H1 (cell line): ENCODE data around the gene CREB3L4. TPM values are rescaled to one million over a fixed set of nuclear protein-coding genes. Genes with fewer than 3 reads are reported as not detected.
A peak's percentile ranks its signal among the peaks of the same experiment; 100 is the strongest.
"Not testable (repeated sequence)": the region's sequence is repeated elsewhere in the genome, so short reads cannot be mapped to it uniquely, and the experiment has no call there.

Experiments used
- CTCF ChIA-PET: fragments of 300-600 bp; sonication (Branson Sonifier 250); formaldehyde crosslinking; loops from one replicate; lab custom pipeline; 2021; ENCODE audit not compliant: partially characterized antibody; lab: Charles Lee
- POLR2A ChIA-PET: fragments of 300-600 bp; sonication (Branson Sonifier 250); formaldehyde crosslinking; loops from one replicate; lab custom pipeline; 2021; ENCODE audit warnings: inconsistent platforms; ENCODE audit not compliant: partially characterized antibody; lab: Charles Lee
- DNase-seq, 2 experiments: peaks; one replicate each; pipeline versions ENCODE4 v3.0.0 to v3.0.0-alpha.2; 2010 to 2022; ENCODE audit warnings: low spot score in 2 of 2, low read depth in 1 of 2, mixed read lengths in 1 of 2
- FAIRE-seq: peaks from 2 replicates; lab custom pipeline; 2011; peaks lifted over from hg19 to GRCh38; lab: Jason Lieb, UNC
- H2AFZ ChIP-seq: 2 replicates; pipeline ENCODE4 v1.8.1; 2012; ENCODE audit warnings: low read length, inconsistent platforms
- H2AK5ac ChIP-seq: 2 replicates; pipeline ENCODE4 v1.6.1; 2013; ENCODE audit warnings: low read depth, low read length
- H2BK120ac ChIP-seq: replicated peaks from 2 replicates; pipeline ENCODE3; 2013; ENCODE audit warnings: low read depth, low read length, inconsistent platforms
- H2BK12ac ChIP-seq: 2 replicates; pipeline ENCODE4 v1.6.1; 2013; ENCODE audit warnings: low read depth, low read length
- H2BK15ac ChIP-seq: 2 replicates; pipeline ENCODE4 v1.6.1; 2013; ENCODE audit warnings: low read length
- H2BK20ac ChIP-seq: 2 replicates; pipeline ENCODE4 v1.6.1; 2013; ENCODE audit warnings: low read length
- H2BK5ac ChIP-seq: 2 replicates; pipeline ENCODE4 v1.6.1; 2013; ENCODE audit warnings: low read depth, low read length
- H3K14ac ChIP-seq: 2 replicates; pipeline ENCODE4 v1.6.1; 2013; ENCODE audit warnings: inconsistent platforms; ENCODE audit not compliant: insufficient read length
- H3K18ac ChIP-seq: 2 replicates; pipeline ENCODE4 v1.6.1; 2013; ENCODE audit warnings: low read length; ENCODE audit errors: extremely low read depth
- H3K23ac ChIP-seq: 2 replicates; pipeline ENCODE4 v1.6.1; 2013; ENCODE audit warnings: inconsistent platforms; ENCODE audit not compliant: insufficient read length
- H3K23me2 ChIP-seq: 2 replicates; pipeline ENCODE4 v1.6.1; 2013; ENCODE audit warnings: low read depth, low read length
- H3K27ac ChIP-seq: 2 replicates; pipeline ENCODE4 v1.6.1; 2011; ENCODE audit warnings: low read depth, low read length, inconsistent platforms
- H3K27me3 ChIP-seq, 4 experiments: replicated peaks in 1 of 4; 1 replicate in 1 of 4; 2 replicates in 3 of 4; pipeline versions ENCODE4 v1.6.1 to v1.8.1; 2011 to 2013; ENCODE audit warnings: low read length in 3 of 4, mild to moderate bottlenecking in 3 of 4, inconsistent platforms in 2 of 4, mixed read lengths in 2 of 4, moderate library complexity in 1 of 4; ENCODE audit not compliant: control insufficient read depth in 3 of 4, insufficient read depth in 3 of 4; ENCODE audit errors: extremely low read depth in 1 of 4
- H3K36me3 ChIP-seq, 4 experiments: 2 replicates each; pipeline versions ENCODE4 v1.6.1 to v1.8.1; 2011 to 2013; ENCODE audit warnings: mild to moderate bottlenecking in 4 of 4, low read length in 3 of 4, moderate library complexity in 2 of 4, control low read depth in 1 of 4, inconsistent platforms in 1 of 4; ENCODE audit not compliant: insufficient read depth in 4 of 4, control insufficient read depth in 2 of 4
- H3K4ac ChIP-seq: replicated peaks from 2 replicates; pipeline ENCODE3; 2013; ENCODE audit warnings: low read length, low read depth, mixed read lengths, inconsistent platforms; ENCODE audit not compliant: insufficient read length
- H3K4me1 ChIP-seq, 4 experiments: replicated peaks in 1 of 4; 1 replicate in 1 of 4; 2 replicates in 3 of 4; pipeline versions ENCODE4 v1.6.1 to v1.8.1; 2011 to 2013; ENCODE audit warnings: low read length in 3 of 4, inconsistent platforms in 2 of 4, mixed read lengths in 1 of 4; ENCODE audit not compliant: insufficient read depth in 4 of 4, control insufficient read depth in 3 of 4
- H3K4me2 ChIP-seq, 2 experiments: 2 replicates each; pipeline versions ENCODE4 v1.6.1 to v1.8.1; 2011 to 2013; ENCODE audit warnings: low read depth in 2 of 2, low read length in 2 of 2, control low read depth in 1 of 2, inconsistent platforms in 1 of 2, mild to moderate bottlenecking in 1 of 2; ENCODE audit not compliant: insufficient read depth in 1 of 2
- H3K4me3 ChIP-seq, 4 experiments: fragments of 200-600, 300-600 bp in 1 of 4; sonication (generic), shearing (Covaris generic), sonication (Bioruptor Twin) in 1 of 4; 2 replicates each; pipeline versions ENCODE4 v1.5.1 to v1.8.1; 2011 to 2016; ENCODE audit warnings: low read length in 4 of 4, low read depth in 3 of 4, control low read depth in 2 of 4, inconsistent platforms in 2 of 4, mild to moderate bottlenecking in 2 of 4, mixed read lengths in 1 of 4, moderate library complexity in 1 of 4; ENCODE audit not compliant: insufficient read depth in 2 of 4; ENCODE audit errors: extremely low read depth in 1 of 4
- H3K56ac ChIP-seq: replicated peaks from 2 replicates; pipeline ENCODE3; 2013; ENCODE audit warnings: low read depth, mild to moderate bottlenecking, mixed read lengths, low read length, inconsistent platforms; ENCODE audit not compliant: insufficient read length
- H3K79me1 ChIP-seq: 2 replicates; pipeline ENCODE4 v1.6.1; 2013; ENCODE audit warnings: low read depth, low read length, control low read depth
- H3K79me2 ChIP-seq, 2 experiments: 2 replicates each; pipeline versions ENCODE4 v1.6.1 to v1.8.1; 2012 to 2013; ENCODE audit warnings: low read length in 2 of 2, mild to moderate bottlenecking in 2 of 2, inconsistent platforms in 1 of 2; ENCODE audit not compliant: insufficient read depth in 2 of 2, control insufficient read depth in 1 of 2
- H3K9ac ChIP-seq, 4 experiments: replicated peaks in 1 of 4; 1 replicate in 1 of 4; 2 replicates in 3 of 4; pipeline versions ENCODE4 v1.6.1 to v1.8.1; 2011 to 2013; ENCODE audit warnings: low read depth in 3 of 4, low read length in 3 of 4, control low read depth in 2 of 4, mild to moderate bottlenecking in 2 of 4, moderate library complexity in 2 of 4, inconsistent platforms in 1 of 4; ENCODE audit errors: extremely low read depth in 1 of 4
- H3K9me3 ChIP-seq, 2 experiments: 2 replicates each; pipeline versions ENCODE4 v1.6.1 to v1.8.1; 2012 to 2013; ENCODE audit warnings: mild to moderate bottlenecking in 2 of 2, moderate library complexity in 2 of 2, control low read depth in 1 of 2, inconsistent platforms in 1 of 2, low read depth in 1 of 2, low read length in 1 of 2, mixed read lengths in 1 of 2; ENCODE audit not compliant: insufficient read depth in 2 of 2
- H4K20me1 ChIP-seq, 2 experiments: replicated peaks in 1 of 2; 2 replicates each; pipeline versions ENCODE3 to v1.8.1; 2011 to 2013; ENCODE audit warnings: inconsistent platforms in 2 of 2, low read length in 2 of 2, mild to moderate bottlenecking in 1 of 2; ENCODE audit not compliant: insufficient read depth in 2 of 2, control insufficient read depth in 1 of 2
- H4K5ac ChIP-seq: 2 replicates; pipeline ENCODE4 v1.6.1; 2013; ENCODE audit warnings: low read length, low read depth, mixed read lengths, inconsistent platforms; ENCODE audit not compliant: insufficient read length
- H4K8ac ChIP-seq: 2 replicates; pipeline ENCODE4 v1.8.0; 2013; ENCODE audit warnings: mild to moderate bottlenecking, moderate library complexity, low read length, inconsistent platforms; ENCODE audit not compliant: insufficient read depth; ENCODE audit errors: extremely low read depth
- H4K91ac ChIP-seq: replicated peaks from 2 replicates; pipeline ENCODE3; 2013; ENCODE audit warnings: low read length, mixed read lengths, inconsistent platforms; ENCODE audit not compliant: insufficient read length
- WGBS, 2 experiments: shearing (Covaris generic) in 1 of 2; methylation state at CpG; one replicate each; pipeline versions ENCODE4 v1.1.6 to v1.1.7; 2013 to 2015; ENCODE audit warnings: low lambda C conversion rate in 2 of 2, mixed read lengths in 2 of 2, inconsistent platforms in 1 of 2, low coverage in 1 of 2, missing lambda C conversion rate in 1 of 2; ENCODE audit not compliant: insufficient replicate concordance in 2 of 2, insufficient coverage in 1 of 2, insufficient read length in 1 of 2; ENCODE audit errors: extremely low coverage in 1 of 2, missing lambda C conversion rate in 1 of 2; 5-methylcytosine and 5-hydroxymethylcytosine counted together
- polyA plus RNA-seq, 7 experiments: library from polyadenylated mRNA; depleted of rRNA in 3 of 7; stranded (reverse) in 5 of 7; unstranded in 2 of 7; fragments of >200 nt in 5 of 7; fragments of 200-250 nt in 2 of 7; gene quantifications; 1 replicate in 5 of 7; 2 replicates in 1 of 7; 4 replicates in 1 of 7; pipeline versions ENCODE4 v1.2.1 to v1.2.3, GENCODE V29; 2011 to 2013; ENCODE audit warnings: missing spikeins in 2 of 7, mixed read lengths in 2 of 7
- total RNA-seq: library from RNA; stranded (reverse); fragmentation: NEBNext Ultra II Directional; extraction: Animal tissue kit (Norgen Biotek cat#: 25700); gene quantifications from 2 replicates; pipeline ENCODE4 v1.2.1, GENCODE V29; 2021

Gene CREB3L4
- total and polyA plus RNA-seq, 2 of the 8 experiments (the other 6 are each of a cell fraction or from before 2014, with no cell fraction given), result 34.4 to 54.0 TPM

DNA sequence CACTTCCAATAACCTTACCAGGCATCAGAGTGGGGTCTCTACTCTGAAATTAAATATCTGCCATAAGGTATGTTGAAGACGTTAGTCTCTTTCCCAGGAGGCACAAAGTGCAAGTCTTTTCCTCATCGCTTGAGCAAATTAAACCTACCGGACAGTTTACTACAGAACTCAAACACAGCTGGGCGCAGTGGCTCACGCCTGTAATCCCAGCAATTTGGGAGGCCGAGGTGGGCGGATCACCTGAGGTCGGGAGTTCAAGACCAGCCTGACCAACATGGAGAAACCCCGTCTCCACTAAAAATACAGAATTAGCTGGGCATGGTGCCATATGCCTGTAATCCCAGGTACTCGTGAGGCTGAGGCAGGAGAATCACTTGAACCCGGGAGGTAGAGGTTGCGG, 11.4 kb downstream of the CREB3L4 start:
- CTCF ChIA-PET, result interaction anchor here (0.6 to 2.7 kb wide), 7 partner anchors 8 to 207 kb away, joined by 3 to 29 read pairs (median 7); partner anchors contain the start of genes CREB3L4 and RAB13
- POLR2A ChIA-PET, result interaction anchor here (1.0 to 15.5 kb wide), 7 partner anchors 11 to 203 kb away, joined by 4 to 276 read pairs (median 10); partner anchors contain the start of genes CREB3L4, CRTC2, DENND4B and GATAD2B
- not testable (repeated sequence) for FAIRE-seq, H2BK15ac ChIP-seq, H3K9me3 ChIP-seq, H3K18ac ChIP-seq, H3K9ac ChIP-seq, H4K91ac ChIP-seq, H3K27ac ChIP-seq, DNase-seq, H2AK5ac ChIP-seq, H3K4ac ChIP-seq, H3K23ac ChIP-seq, H2BK20ac ChIP-seq, H2BK12ac ChIP-seq, H2BK120ac ChIP-seq, H3K14ac ChIP-seq, H4K20me1 ChIP-seq, H4K8ac ChIP-seq, H3K4me2 ChIP-seq, H2AFZ ChIP-seq, H3K56ac ChIP-seq, H3K4me1 ChIP-seq, H4K5ac ChIP-seq, H3K79me1 ChIP-seq, H3K27me3 ChIP-seq, H2BK5ac ChIP-seq
- peaks cover 0 to 17% of the 10 kb centered on the region in 2 experiments; a peak in 2 of 4 replicates for H3K79me2 ChIP-seq
- peaks cover 16% of the 10 kb centered on the region for H3K23me2 ChIP-seq
- H3K4me3 ChIP-seq, result peak overlapping the region in 1 of 4 experiments; percentile 94; a peak in 1 of 8 replicates
- H3K36me3 ChIP-seq, result peaks cover 13 to 51% (median 36%) of the 10 kb centered on the region in 4 experiments; a peak in 7 of 8 replicates
- WGBS, 2 experiments, result 93% methylated on average over 12 of the region's 12 CpGs; no CpG with 5 or more reads in 1 of the 2 experiments
